Endothelial cell (in vitro differentiated cells): ENCODE results near the gene GTPBP3. TPM values are rescaled to one million over a fixed set of nuclear protein-coding genes. Genes with fewer than 3 reads are reported as not detected.

Source experiments
- DNase-seq: peaks from one replicate; pipeline ENCODE4 v3.0.0; 2021; ENCODE audit warnings: low spot score
- H3K27ac Mint-ChIP-seq: one replicate; pipeline ENCODE4 v1.8.0; 2021; ENCODE audit warnings: mixed read lengths, inconsistent platforms; ENCODE audit not compliant: unreplicated experiment
- H3K27me3 Mint-ChIP-seq: one replicate; pipeline ENCODE4 v1.8.0; 2021; ENCODE audit warnings: mild to moderate bottlenecking, moderate library complexity, mixed read lengths, inconsistent platforms; ENCODE audit not compliant: unreplicated experiment
- H3K36me3 Mint-ChIP-seq: one replicate; pipeline ENCODE4 v1.8.0; 2021; ENCODE audit warnings: mild to moderate bottlenecking, low read depth, mixed read lengths, inconsistent platforms; ENCODE audit not compliant: unreplicated experiment
- H3K4me1 Mint-ChIP-seq: one replicate; pipeline ENCODE4 v1.8.0; 2021; ENCODE audit warnings: mild to moderate bottlenecking, mixed read lengths, inconsistent platforms; ENCODE audit not compliant: unreplicated experiment
- H3K4me3 Mint-ChIP-seq: one replicate; pipeline ENCODE4 v1.8.0; 2021; ENCODE audit warnings: mild to moderate bottlenecking, mixed read lengths, inconsistent platforms; ENCODE audit not compliant: unreplicated experiment
- H3K9me3 Mint-ChIP-seq: one replicate; pipeline ENCODE4 v1.8.0; 2021; ENCODE audit warnings: mixed read lengths, inconsistent platforms; ENCODE audit not compliant: unreplicated experiment
- CTCF ChIP-seq: fragments of 200-600 bp; sonication (generic); IDR thresholded peaks from one replicate; pipeline ENCODE4 v1.5.0; 2021; ENCODE audit warnings: antibody characterized with exemption; ENCODE audit not compliant: unreplicated experiment
- total RNA-seq: library from RNA; stranded (reverse); fragmentation: NEBNext Ultra II Directional; extraction: Animal tissue kit (Norgen Biotek cat#: 25700); gene quantifications from one replicate; pipeline ENCODE4 v1.2.1, GENCODE V29; 2021; ENCODE audit not compliant: unreplicated experiment

Gene GTPBP3
- total RNA-seq, 1 donor from 2014 or later = 27.3 TPM

- H3K4me1 Mint-ChIP-seq = peaks cover 9% of the 10 kb centered on the region
- peaks cover 19% of the 10 kb centered on the region for H3K27me3 Mint-ChIP-seq
- no peak for DNase-seq
- no peak for TF ChIP-seq CTCF
- H3K36me3 Mint-ChIP-seq = peaks cover 17% of the 10 kb centered on the region
- no peaks in the 10 kb centered on the region for H3K9me3 Mint-ChIP-seq
- no peak overlapping the region for H3K27ac Mint-ChIP-seq
- H3K4me3 Mint-ChIP-seq = peak overlapping the region; percentile 56
Observed at GRCh38 chr19:17330262-17331044, 6.9 kb upstream of the GTPBP3 start.

- TF ChIP-seq CTCF = no peak
- no peaks in the 10 kb centered on the region for H3K9me3 Mint-ChIP-seq
- peaks cover 17% of the 10 kb centered on the region for H3K36me3 Mint-ChIP-seq
- peak overlapping the region; percentile 13 for H3K4me3 Mint-ChIP-seq
- DNase-seq = no peak
- no peak overlapping the region for H3K27ac Mint-ChIP-seq
- peaks cover 17% of the 10 kb centered on the region for H3K27me3 Mint-ChIP-seq
- H3K4me1 Mint-ChIP-seq = peaks cover 9% of the 10 kb centered on the region
Observed at GRCh38 chr19:17331045-17331558, 6.3 kb upstream of the GTPBP3 start.

GRCh38 chr19:17332360-17332676 is 5.0 kb upstream of the GTPBP3 start:
- no peak for DNase-seq
- H3K27me3 Mint-ChIP-seq = peaks cover 19% of the 10 kb centered on the region
- TF ChIP-seq CTCF = no peak
- peak overlapping the region; percentile 23 for H3K4me3 Mint-ChIP-seq
- peaks cover 11% of the 10 kb centered on the region for H3K4me1 Mint-ChIP-seq
- peaks cover 17% of the 10 kb centered on the region for H3K36me3 Mint-ChIP-seq
- no peaks in the 10 kb centered on the region for H3K9me3 Mint-ChIP-seq
- H3K27ac Mint-ChIP-seq = no peak overlapping the region

GRCh38 chr19:17332677-17333581 is 4.4 kb upstream of the GTPBP3 start:
- Mint-ChIP-seq H3K9me3 (no peaks in the 10 kb centered on the region), H3K36me3 (peaks cover 17% of the 10 kb centered on the region), H3K4me3 (peak overlapping the region; percentile 65), H3K27ac (peak overlapping the region; percentile 80), H3K27me3 (peaks cover 20% of the 10 kb centered on the region), H3K4me1 (peaks cover 11% of the 10 kb centered on the region)
- no peak for TF ChIP-seq CTCF
- DNase-seq = no peak
